Testis (tissue), 2 donors: ENCODE measurements around the gene TSGA10IP.

ENCODE experiments used
- POLR2A ChIP-seq: fragments of 450-650 bp; IDR thresholded peaks from one replicate; pipeline ENCODE4 v1.6.1; 2017; ENCODE audit warnings: antibody characterized with exemption, mild to moderate bottlenecking, moderate library complexity
- TF ChIP-seq, protein P1 (sequence below), 3 experiments: fragments of 450-650 bp in 2 of 3; fragments of 200-600 bp in 1 of 3; sonication (generic) in 1 of 3; IDR thresholded peaks; one replicate each; pipeline ENCODE4 v1.5.1; 2016 to 2019; ENCODE audit warnings: antibody characterized with exemption in 3 of 3, mild to moderate bottlenecking in 2 of 3, moderate library complexity in 1 of 3

DNA sequence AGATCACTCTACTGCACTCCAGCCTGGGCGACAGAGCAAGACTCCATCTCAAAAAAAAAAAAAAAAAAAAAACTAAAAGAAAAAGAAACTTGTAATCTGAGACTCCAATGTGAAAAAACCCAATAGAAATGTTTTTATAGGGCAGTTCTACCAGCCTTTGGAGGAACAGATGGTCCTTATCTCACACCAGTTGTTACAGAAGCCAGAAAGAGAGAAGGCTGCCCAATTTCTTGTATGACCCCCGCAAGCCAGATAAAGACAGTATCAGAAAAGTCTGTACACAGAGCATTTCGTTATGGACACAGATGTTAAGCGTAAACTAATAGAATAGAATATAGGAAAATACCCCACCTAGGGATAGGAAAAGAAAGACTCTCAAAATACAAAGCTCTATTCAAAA, 11.3 kb upstream of the TSGA10IP start:
- TF ChIP-seq, protein P1, sequence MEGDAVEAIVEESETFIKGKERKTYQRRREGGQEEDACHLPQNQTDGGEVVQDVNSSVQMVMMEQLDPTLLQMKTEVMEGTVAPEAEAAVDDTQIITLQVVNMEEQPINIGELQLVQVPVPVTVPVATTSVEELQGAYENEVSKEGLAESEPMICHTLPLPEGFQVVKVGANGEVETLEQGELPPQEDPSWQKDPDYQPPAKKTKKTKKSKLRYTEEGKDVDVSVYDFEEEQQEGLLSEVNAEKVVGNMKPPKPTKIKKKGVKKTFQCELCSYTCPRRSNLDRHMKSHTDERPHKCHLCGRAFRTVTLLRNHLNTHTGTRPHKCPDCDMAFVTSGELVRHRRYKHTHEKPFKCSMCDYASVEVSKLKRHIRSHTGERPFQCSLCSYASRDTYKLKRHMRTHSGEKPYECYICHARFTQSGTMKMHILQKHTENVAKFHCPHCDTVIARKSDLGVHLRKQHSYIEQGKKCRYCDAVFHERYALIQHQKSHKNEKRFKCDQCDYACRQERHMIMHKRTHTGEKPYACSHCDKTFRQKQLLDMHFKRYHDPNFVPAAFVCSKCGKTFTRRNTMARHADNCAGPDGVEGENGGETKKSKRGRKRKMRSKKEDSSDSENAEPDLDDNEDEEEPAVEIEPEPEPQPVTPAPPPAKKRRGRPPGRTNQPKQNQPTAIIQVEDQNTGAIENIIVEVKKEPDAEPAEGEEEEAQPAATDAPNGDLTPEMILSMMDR (IDR thresholded peaks at IDR 0.05): no peak
- TF ChIP-seq POLR2A: no peak
